Stimulated activated CD4-positive, alpha-beta T cell treated with anti-CD3 and anti-CD28 coated beads, Interleukin-4, amount 100 ng/mL, for 1 hour (primary cell): ENCODE measurements around the gene RGS12.

ENCODE experiments used
- DNase-seq: peaks from one replicate; pipeline ENCODE4 v3.0.0-alpha.2; 2020

RGS12 gene

DNA sequence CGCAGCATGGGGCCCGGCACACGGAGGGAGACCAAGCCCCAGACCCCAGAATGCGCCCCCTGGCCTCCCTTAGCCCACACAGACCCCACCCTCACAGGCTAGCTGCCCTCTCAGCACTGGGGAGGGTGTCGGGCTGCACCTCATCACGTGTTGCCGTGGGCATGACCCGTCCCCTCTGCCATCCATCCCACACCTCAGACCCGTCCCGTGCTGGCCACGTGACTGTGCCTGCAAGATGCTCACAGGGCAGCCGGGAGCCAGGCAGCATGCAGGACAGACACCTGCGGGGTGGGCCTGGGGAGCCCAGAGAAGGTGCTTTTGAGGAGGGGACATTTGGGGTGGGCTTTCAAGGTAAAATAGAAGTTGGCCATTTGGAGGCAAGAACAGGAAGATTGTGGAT is 39.0 kb upstream of the RGS12 start:
- no peak for DNase-seq

DNA sequence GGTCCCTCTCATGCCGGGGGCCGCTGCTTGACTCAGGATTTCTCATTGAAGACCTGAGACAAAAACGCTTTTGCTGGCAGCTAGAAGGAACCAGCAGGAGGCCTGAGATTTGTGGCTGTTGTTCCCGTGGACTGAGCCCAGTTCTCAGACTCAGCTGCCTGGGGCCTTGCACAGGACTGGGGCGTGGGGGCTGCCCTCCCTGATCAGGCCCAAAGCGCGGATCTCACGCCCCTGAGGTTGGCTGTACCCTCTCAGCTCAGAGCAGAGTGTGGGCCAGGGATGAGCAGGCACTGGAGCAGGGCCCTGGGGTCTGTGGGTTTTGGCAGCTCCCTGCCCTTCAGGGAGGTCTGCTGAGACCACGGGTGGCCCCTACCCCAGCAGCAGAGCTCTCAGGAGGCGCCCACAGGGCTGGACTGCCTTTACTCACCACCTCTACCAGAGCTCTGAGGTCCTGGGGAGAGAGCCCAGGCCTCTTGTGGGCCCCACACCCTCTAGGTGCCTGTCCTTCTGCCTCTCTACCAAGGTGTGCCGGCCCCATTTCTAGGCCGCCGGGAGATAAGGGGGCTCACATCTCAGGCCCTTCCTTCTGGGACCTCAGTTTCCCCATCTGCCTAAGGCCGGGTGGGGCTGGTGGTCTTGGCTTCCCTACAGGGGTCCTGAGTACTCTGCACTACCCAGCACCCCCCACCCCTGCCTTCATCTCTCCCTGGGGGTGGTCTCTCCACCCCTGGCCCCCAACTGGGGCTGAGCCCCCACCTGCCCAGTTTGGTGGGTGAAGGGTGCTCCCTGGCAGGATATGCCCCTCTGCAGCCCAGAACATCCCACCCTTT is 38.3 kb upstream of the RGS12 start:
- no peak for DNase-seq

- DNase-seq = no peak
Measured at GRCh38 chr4:3255611-3256186, 37.1 kb upstream of the RGS12 start.

DNA sequence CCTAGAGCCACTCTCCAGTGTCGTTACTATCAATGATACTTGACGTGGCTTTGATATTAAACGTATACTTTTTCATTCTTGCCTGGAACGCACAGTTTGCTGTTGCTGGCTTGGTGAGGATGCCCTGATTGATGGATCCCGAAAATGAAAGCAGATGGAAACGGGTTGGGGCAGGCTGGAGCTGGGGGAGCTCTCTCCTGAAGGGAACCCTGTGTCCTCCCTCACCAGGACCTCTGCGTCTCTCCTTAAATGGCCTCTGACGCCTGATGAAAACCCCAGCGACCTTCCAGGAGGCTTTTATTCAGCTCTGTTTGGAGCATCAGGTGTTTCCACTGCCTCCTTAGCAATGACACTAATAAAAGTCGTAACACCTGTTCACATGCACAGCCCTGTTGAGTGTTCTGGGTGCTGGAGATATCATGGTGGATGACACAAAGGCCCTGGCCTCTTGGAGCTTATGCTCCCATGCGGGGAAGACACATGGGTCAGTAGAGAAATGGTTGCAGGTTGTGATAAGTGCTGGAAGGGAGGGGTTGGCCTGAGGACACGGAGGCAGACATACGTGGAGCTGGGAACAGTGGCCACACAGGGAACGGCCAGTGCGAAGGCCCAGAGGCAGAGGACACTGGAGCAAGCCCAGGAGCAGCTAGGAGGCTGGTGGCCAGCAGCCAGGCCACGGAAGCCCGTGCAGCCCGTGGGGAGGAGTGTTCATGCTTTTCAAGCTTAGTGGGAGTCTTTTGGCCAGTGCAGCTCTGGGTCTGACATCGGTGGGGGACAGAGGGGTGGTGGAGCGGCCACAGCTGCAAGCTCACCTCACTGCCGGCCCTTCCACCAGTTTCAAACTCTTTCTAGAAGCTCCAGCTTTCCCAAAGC is 36.4 kb upstream of the RGS12 start:
- DNase-seq = no peak

- DNase-seq = no peak
Measured at GRCh38 chr4:3257103-3257555, 35.7 kb upstream of the RGS12 start.

DNA sequence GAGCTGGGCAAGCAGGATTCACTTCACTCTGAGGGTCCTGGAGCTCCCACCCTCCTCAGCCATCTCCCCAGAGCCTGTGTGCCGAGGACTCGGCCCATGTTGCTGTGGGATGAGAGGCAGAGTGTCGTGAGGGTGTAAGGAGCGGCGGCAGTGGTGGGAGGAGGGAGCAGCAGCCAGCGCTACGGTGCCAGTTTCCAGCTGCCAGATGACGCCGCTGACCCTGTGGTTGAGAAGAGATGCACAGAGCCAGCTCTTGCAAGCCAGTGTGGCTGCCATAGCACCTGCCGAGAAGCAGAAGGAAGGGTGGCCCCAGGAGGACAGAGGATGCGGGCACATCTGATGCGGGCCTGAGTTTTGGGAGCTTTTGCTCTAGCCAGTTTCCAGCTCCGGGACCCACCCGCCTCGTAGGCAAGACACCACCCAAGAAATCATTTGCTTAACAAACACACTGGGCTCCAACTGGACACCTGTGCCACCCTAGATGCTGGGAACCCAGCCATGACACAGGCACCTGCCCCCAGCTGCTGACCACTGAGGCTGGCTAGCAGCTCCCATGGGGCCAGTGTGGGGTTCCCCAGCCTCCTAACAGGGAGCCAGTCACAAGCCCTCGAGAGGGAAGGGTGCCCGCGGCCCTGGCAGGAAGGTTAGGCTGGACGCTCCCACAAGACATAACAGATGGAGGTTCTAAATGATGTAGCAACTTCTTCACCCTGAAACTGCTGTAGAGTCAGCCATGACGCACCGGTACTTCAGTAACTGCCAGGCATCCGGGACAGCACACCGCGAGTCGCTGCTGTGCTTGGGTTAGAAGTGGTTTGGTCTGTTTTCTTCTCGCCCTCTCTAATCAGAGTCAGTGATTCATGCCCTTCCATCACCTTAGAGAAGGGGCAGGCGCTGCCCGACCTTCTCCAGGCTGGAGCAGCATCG is 35.0 kb upstream of the RGS12 start:
- no peak for DNase-seq

GRCh38 chr4:3261411-3262207 is 31.2 kb upstream of the RGS12 start:
- DNase-seq = no peak

GRCh38 chr4:3262208-3263052 is 30.4 kb upstream of the RGS12 start:
- DNase-seq = no peak

DNA sequence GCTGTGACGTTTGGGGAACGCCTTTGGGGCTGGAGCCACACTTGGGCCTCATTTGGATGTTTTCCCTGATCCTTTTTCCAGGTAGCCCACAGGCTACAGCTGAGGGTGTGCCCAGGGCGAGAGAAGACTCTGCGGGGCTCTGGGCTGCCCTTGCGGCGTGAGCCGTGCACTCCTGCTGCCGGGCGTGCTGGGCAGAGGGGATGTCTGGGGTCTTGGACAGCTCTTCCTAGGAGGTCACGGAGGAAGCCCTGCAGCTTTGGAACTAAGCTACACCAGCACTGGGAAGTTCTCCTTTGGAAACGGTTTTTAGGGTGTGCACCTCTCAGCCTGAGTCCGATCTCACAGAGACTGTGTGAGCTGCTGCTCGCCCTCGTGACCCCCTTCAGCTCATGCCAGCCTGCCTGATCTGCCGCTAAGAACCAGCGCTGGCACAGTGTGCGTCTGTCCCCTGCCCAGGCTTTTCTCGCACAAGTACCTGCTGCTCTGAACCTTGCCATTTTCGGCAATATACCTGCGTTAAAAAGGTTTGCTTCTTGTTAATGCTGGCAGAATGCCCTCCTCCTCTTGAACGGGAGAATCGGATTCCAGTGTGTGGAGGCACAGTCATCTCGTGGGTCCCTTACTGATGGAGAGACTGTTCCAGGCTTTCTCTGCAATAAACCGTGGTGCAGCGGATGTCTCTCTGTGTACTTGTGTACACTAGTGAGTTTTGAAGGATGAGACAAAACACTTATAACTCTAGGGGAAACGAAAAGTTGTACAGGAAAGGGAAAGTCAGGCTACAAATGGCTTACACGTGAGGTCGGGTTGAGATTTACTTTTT is 29.6 kb upstream of the RGS12 start:
- DNase-seq = no peak

DNA sequence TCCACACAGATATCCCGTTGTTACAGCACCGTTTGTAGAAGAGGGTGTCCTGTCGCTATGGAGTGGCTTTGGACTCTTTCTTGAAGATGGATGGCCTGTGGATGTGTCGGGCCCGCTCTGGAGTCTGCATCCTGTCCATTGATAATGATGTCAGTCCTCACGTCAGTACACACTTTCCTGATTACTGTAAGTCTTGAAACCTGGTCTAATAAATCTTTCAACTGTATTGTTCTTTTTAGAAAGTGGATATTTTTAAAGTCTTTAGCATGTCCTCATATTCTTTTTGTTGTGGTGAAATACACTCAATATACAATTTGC is 29.0 kb upstream of the RGS12 start:
- DNase-seq = no peak

DNA sequence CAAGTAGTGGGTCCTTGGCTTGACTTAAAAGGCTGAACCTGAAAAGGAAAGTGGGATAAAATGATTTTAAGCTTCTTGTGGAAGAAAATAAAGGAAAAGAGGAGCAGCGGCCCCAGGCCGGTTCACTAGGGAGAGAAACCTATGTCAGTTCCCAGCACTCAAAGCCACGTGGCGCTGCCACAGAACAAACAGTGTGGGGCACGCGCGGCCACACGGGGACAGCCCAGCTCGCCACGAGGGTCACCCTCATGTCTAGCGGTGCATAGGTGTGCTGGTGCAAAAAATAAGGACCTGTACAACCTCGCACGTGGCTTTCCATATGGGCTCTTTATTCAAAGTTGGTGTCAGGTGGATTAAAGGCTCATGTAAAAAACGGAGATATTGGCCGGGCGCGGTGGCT is 26.7 kb upstream of the RGS12 start:
- no peak for DNase-seq

DNA sequence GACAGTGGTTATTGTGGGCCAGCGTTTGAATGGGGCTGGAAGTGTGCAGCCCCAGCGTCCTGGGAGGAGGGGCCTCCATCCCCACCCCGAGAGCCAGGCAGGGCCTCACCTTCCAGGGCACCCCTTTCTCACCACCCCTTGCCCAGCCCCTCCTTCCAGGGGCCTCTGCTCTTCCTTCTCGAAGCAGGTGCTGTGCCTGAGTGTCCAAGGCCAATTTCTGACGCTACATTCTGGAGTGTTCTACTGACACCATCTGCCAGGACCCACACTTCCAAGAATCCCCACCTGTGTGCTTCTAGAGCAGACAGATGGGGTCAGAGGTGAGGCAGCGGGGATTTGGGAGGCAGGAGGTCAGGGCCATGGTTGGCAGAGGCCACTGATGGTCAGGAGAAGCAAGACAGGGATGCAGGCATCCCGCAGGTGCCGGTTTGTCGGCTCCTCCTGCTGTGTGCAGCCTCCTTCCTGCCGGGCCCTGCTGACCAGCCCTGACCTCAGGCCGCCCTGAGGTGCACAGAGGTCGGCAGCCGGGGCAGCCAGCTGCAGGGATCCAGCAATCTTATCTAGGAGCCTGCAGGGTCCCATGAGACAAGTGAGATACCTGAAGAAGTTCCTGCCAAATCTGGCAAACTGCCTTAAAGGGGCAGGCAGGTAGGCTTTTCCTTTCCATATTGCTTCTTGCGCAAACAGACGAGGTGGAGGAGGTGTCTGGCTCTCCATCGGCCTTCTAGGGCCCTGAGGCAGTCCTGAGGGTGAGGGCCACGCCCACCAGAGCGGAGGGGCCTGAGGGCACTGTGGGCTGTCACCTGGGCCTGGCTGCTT is 25.0 kb upstream of the RGS12 start:
- DNase-seq = no peak

GRCh38 chr4:3268395-3269104 is 24.3 kb upstream of the RGS12 start:
- DNase-seq = no peak

GRCh38 chr4:3269105-3269927 is 23.5 kb upstream of the RGS12 start:
- no peak for DNase-seq

DNA sequence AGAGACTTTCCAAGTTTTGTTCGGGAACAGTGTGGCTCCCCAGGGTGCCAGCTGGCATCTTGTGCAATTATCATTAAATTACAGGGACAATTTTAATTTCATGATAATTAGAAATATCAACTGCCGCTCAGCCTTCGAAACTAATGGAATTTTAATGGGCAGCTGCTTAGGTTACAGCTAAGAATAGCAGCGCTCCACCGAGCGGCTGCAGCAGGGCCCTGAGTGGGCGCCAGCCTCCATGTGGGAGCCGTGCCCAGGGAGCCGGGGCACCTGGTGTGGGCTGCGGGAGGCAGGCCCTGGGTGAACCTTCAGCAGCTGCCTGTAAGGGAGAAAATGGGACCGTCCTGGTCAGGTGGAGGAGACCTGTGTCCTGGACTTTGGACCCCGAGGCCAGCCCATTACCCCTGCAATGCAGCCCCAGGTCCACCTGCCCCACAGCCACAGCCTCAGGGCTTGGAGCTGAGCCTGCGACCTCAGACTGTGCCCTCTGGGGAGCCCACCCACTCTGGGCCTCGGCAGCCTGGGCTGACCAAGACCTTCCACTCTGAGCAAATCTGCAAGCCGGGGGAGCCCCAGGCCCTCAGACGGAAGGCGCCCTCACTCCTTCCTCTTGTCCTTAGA is 22.7 kb upstream of the RGS12 start:
- DNase-seq = no peak

DNA sequence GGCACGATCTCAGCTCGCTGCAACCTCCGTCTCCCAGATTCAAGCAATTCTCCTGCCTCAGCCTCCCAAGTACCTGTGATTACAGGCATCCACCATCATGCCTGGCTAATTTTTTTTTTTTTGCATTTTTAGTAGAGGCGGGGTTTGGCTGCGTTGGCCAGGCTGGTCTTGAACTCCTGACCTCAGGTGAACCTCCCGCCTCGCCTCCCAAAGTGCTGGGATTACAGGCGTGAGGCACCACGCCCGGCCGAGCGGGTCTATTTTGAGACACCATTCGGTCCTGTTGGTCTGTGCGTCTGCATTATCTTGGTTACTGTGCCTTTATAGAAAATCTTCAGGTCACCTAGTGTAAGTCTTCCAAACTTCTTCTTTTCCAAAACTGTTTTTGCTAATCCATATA is 21.7 kb upstream of the RGS12 start:
- DNase-seq = no peak

DNA sequence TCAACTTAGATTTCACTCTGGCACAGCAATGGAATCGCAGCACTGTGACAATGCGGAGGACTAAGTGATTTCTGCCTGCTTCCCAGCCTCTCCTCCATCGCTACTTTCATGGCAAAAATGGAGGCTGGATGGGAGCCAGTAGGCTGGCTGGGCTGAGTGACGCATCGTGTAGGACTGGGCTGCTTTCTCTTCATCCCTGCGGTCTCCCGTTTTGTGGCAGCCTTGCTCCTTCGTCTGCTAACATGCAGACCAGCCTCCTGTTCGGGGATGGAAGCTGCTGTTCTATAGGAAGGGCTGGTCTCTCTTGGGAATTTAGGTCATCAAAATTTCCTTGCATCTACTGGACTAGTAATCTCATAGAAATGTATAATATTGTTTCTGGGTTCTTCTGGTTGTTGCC is 15.8 kb upstream of the RGS12 start:
- no peak for DNase-seq
